ENCODE results near the gene BCAR3.

The BCAR3 gene

GRCh38 chr1:93598396-93598795 is 83.2 kb downstream of the BCAR3 start:
- TF ChIP-seq, protein P1, sequence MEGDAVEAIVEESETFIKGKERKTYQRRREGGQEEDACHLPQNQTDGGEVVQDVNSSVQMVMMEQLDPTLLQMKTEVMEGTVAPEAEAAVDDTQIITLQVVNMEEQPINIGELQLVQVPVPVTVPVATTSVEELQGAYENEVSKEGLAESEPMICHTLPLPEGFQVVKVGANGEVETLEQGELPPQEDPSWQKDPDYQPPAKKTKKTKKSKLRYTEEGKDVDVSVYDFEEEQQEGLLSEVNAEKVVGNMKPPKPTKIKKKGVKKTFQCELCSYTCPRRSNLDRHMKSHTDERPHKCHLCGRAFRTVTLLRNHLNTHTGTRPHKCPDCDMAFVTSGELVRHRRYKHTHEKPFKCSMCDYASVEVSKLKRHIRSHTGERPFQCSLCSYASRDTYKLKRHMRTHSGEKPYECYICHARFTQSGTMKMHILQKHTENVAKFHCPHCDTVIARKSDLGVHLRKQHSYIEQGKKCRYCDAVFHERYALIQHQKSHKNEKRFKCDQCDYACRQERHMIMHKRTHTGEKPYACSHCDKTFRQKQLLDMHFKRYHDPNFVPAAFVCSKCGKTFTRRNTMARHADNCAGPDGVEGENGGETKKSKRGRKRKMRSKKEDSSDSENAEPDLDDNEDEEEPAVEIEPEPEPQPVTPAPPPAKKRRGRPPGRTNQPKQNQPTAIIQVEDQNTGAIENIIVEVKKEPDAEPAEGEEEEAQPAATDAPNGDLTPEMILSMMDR (IDR thresholded peaks at IDR 0.05; ENCODE audit: low read depth, low read length, missing control alignments) = no peak
- no peak overlapping the region for H3K4me3 ChIP-seq (replicated peaks; ENCODE audit: low read depth, low read length)
- DNase-seq (ENCODE audit: extremely low read depth, low read depth) = no peak

DNA sequence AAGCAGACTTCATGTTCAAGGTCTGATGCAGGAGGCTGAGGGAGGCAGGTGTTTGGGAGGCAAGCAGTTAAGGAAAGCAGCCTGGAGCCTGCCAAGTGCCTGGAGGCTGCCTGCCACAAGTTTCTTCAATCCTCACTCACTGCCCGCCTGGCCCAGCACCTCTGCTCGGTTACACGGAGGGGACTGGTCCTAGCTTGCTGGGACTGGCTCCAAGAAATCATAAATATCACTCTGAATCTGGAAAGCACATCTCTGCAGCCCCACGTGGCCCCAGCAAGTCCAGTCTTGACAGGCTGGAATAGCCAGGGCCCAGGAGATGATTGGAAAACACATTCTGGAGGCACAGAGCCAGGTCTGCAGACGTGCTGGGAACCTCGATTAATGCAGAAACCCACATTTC is 83.9 kb downstream of the BCAR3 start:
- H3K4me3 ChIP-seq (replicated peaks; ENCODE audit: low read depth, low read length) = no peak overlapping the region
- TF ChIP-seq, protein P1 (IDR thresholded peaks at IDR 0.05; ENCODE audit: low read depth, low read length, missing control alignments) = no peak

DNA sequence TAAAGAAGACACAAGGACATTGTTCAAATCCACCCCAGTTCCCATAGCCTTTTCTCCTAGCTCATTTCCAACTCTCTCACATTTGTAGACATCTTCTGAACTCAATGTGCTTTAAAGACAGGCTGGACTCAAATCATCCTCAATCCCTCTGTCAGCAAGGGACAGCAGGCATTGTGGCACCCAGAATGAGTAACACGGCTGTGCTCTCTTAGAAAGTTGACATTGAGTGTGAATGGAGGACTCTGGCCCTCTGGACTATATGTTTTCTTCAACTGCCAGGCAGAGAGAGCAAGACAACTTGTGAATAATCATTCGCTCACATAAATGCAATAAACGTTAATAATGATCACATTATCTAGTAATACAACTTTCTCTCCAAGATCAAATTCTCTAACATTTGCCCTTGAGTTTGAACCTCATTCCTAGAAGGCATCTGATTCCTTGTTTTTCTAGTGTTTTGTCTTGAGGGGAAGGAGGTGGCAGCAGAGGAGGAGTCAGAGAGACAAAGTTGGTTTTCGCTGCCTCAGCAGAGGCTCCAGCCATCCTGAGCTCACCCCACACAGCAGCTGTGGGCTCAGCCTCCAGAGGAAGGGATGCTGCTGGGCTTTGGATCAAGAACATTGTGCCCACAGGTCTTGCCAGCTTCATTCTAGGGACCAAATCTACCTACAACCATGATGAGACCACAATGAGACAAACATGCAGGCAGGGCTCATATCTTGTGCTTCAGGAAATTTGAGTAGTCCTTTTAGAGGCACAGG is 85.1 kb downstream of the BCAR3 start:
- TF ChIP-seq, protein P1 (IDR thresholded peaks at IDR 0.05; ENCODE audit: low read depth, low read length, missing control alignments) = no peak
- H3K4me3 ChIP-seq (replicated peaks; ENCODE audit: low read depth, low read length) = no peak overlapping the region
- DNase-seq (ENCODE audit: extremely low read depth, low read depth) = no peak

More for the DNA sequence above, 83.9 kb downstream of the BCAR3 start:
- no peak for DNase-seq (ENCODE audit: extremely low read depth, low read depth)

- DNase-seq (ENCODE audit: extremely low read depth, low read depth) = no peak
- TF ChIP-seq, protein P1 (IDR thresholded peaks at IDR 0.05; ENCODE audit: low read depth, low read length, missing control alignments) = no peak
- H3K4me3 ChIP-seq (replicated peaks; ENCODE audit: low read depth, low read length) = no peak overlapping the region
Measured at GRCh38 chr1:93595743-93596142, 85.9 kb downstream of the BCAR3 start.

DNA sequence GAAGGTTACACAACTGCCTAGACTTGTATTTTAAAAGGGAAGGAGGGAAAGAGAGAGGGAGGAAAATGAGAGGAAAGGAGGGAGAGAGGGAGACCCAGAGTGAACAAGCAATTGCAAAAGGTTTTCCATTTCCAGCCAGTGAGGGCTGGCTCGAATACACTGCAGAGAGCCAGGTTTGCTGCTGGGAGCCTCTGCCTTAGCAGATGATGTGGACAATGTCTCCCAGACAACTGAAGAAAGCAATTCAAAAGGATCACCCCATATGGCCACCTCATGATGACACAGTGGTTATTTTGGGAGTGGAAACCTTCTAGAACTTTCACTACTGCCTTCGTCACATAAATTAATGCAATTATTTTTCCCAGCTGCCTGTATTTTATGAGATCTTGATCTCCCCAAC is 86.4 kb downstream of the BCAR3 start:
- TF ChIP-seq, protein P1 (IDR thresholded peaks at IDR 0.05; ENCODE audit: low read depth, low read length, missing control alignments) = no peak
- no peak for DNase-seq (ENCODE audit: extremely low read depth, low read depth)
- H3K4me3 ChIP-seq (replicated peaks; ENCODE audit: low read depth, low read length) = no peak overlapping the region

- TF ChIP-seq, protein P1 (IDR thresholded peaks at IDR 0.05; ENCODE audit: low read depth, low read length, missing control alignments) = no peak
- DNase-seq (ENCODE audit: extremely low read depth, low read depth) = no peak
- H3K4me3 ChIP-seq (replicated peaks; ENCODE audit: low read depth, low read length) = no peak overlapping the region
Measured at GRCh38 chr1:93594603-93594880, 87.1 kb downstream of the BCAR3 start.
